Esophagus squamous epithelium (tissue), 5 donors: ENCODE results near the gene RBX1. TPM values are rescaled to one million over a fixed set of nuclear protein-coding genes. Genes with fewer than 3 reads are reported as not detected.

Experiments used
- DNase-seq: peaks from one replicate; lab custom pipeline; 2025; lab: John Stamatoyannopoulos, UW
- H3K27ac ChIP-seq, 4 donors: fragments of 200-600 bp; sonication (generic); one replicate each; pipeline ENCODE4 v1.5.1; 2016 to 2019; ENCODE audit warnings: mild to moderate bottlenecking in 1 of 4
- H3K27me3 ChIP-seq, 4 donors: fragments of 200-600 bp; sonication (generic); 1 replicate in 3 of 4; 2 replicates in 1 of 4; pipeline versions ENCODE4 v1.5.1 to v1.6.0; 2017 to 2021; ENCODE audit warnings: antibody characterized with exemption in 1 of 4
- H3K36me3 ChIP-seq, 3 donors: fragments of 200-600 bp; sonication (generic); one replicate each; pipeline ENCODE4 v1.5.1; 2016 to 2019
- H3K4me1 ChIP-seq, 3 donors: fragments of 200-600 bp; sonication (generic); one replicate each; pipeline ENCODE4 v1.5.1; 2017 to 2019
- H3K4me3 ChIP-seq, 4 donors: fragments of 200-600 bp; sonication (generic); 1 replicate in 3 of 4; 2 replicates in 1 of 4; pipeline ENCODE4 v1.5.1; 2016 to 2019; ENCODE audit warnings: mild to moderate bottlenecking in 2 of 4, moderate library complexity in 1 of 4
- H3K9me3 ChIP-seq, 3 donors: fragments of 200-600 bp; sonication (generic); one replicate each; pipeline ENCODE4 v1.5.1; 2016 to 2019
- CTCF ChIP-seq, 6 experiments: fragments of 450-650 bp in 4 of 6; fragments of 200-600 bp in 2 of 6; sonication (generic) in 2 of 6; IDR thresholded peaks; one replicate each; pipeline ENCODE4 v1.5.1; 2016 to 2019; ENCODE audit warnings: antibody characterized with exemption in 6 of 6, mild to moderate bottlenecking in 4 of 6, moderate library complexity in 4 of 6
- POLR2A ChIP-seq, 4 donors: fragments of 450-650 bp; IDR thresholded peaks; one replicate each; pipeline ENCODE4 v1.6.1; 2017; ENCODE audit warnings: antibody characterized with exemption in 4 of 4, mild to moderate bottlenecking in 4 of 4, moderate library complexity in 3 of 4
- WGBS, 2 donors: methylation state at CpG; one replicate each; pipeline ENCODE4 v1.1.5; 2018; 5-methylcytosine and 5-hydroxymethylcytosine counted together
- intact Hi-C: fragments of 100-400 bp; cut with DNase I; formaldehyde crosslinking; loops from one replicate; pipeline ENCODE4 v1.15.0; 2022
- total RNA-seq, 4 donors: library from RNA; depleted of rRNA; stranded (reverse); fragments of >200 nt; gene quantifications; one replicate each; pipeline ENCODE4 v1.1.0, GENCODE V29; 2016
- donor health status: DM: yes; HTN: yes; CAD: no.

RBX1 gene
- total RNA-seq, 4 donors from 2014 or later = 32.7 to 64.0 (median 52.4) TPM

GRCh38 chr22:40957601-40958000, 6.4 kb downstream of the RBX1 start:
- Histone ChIP-seq H3K4me1 (peaks cover 7 to 30% (median 7%) of the 10 kb centered on the region in 3 donors), H3K9me3 (no peaks in the 10 kb centered on the region), H3K27me3 (no peaks in the 10 kb centered on the region), H3K36me3 (peaks cover 4 to 94% (median 15%) of the 10 kb centered on the region in 3 donors), H3K4me3 (no peak overlapping the region), H3K27ac (no peak overlapping the region)
- TF ChIP-seq CTCF (IDR thresholded peaks at IDR 0.05) (no peak), POLR2A (IDR thresholded peaks at IDR 0.05) (no peak)
- WGBS, 2 donors = 90 to 93% methylated on average over 6 to 7 of the region's 7 CpGs
- DNase-seq = no peak
- intact Hi-C loops = no loop called here

DNA sequence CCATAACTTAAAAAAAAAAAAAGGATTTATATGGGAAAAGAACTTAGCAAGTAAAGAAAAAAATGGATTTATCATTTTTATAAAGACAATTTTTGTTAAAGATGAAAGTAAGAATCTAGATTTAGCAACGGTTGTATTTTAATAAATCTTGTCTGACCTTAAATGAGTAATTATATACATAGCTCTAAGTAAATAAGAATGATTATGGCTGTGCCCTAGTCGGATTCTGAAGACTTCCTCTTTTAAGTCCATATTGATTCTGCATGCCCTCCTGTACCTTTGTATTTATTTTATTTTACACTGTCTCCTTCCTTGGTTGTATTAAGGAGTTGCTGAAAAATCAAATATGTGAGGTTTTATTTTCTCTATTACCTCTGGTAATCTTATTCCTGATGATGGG, 7.1 kb downstream of the RBX1 start:
- Histone ChIP-seq H3K4me3 (no peak overlapping the region), H3K27me3 (no peaks in the 10 kb centered on the region), H3K27ac (no peak overlapping the region), H3K4me1 (peaks cover under 1 to 23% (median 1%) of the 10 kb centered on the region in 3 donors), H3K36me3 (peaks cover 4 to 100% (median 15%) of the 10 kb centered on the region in 3 donors), H3K9me3 (no peaks in the 10 kb centered on the region)
- DNase-seq = no peak
- 58 to 68% methylated on average over 2 of the region's 2 CpGs for WGBS, 2 donors
- intact Hi-C loops = no loop called here
- TF ChIP-seq CTCF (IDR thresholded peaks at IDR 0.05) (no peak), POLR2A (IDR thresholded peaks at IDR 0.05) (no peak)

GRCh38 chr22:40960145-40960544, 9.0 kb downstream of the RBX1 start:
- no peaks in the 10 kb centered on the region for H3K9me3 ChIP-seq
- no peak for TF ChIP-seq POLR2A (IDR thresholded peaks at IDR 0.05)
- 76 to 83% methylated on average over 2 of the region's 2 CpGs for WGBS, 2 donors
- no peak overlapping the region for H3K27ac ChIP-seq
- no peaks in the 10 kb centered on the region for H3K27me3 ChIP-seq
- peaks cover 0 to 5% (median 0%) of the 10 kb centered on the region in 3 donors for H3K4me1 ChIP-seq
- peaks cover 4 to 100% (median 17%) of the 10 kb centered on the region in 3 donors for H3K36me3 ChIP-seq
- no peak overlapping the region for H3K4me3 ChIP-seq
- intact Hi-C loops = no loop called here
- DNase-seq = no peak

DNA sequence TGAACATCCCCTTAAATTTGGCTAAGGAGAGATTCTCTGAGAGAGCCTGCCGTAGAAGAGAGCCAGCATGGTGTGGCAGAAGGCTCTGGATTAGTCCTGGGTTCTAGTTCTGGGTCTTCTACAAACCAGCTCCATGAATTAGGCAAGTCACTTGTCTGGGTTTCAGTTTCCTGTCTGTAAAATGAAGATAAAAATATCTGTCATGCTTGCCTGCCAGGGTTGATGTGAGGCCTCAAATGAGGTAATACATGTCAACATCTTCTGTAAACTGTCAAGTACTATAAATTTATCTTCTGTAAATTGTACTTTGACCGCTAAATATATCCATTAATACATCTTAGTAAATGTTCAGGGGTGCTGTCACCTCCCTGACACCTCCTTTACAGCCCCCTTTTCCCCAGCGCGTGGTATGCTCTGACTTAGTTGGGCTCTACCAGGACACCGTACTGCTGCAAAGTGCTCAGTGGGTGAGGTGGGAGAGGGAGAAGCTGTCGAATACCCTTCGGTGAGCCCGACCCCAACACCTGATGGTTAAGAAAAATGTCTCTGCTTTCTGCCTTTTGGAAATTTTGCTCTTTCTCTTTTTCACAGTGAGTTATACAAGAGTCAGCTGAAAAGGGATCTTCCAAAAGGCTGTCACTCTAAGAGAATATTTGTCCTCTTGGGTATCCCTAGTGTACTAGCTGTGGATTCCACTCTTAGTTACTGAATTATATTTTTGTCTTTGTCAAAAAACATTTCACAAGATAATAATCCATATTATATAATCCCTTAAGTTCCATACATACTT, 15.0 kb downstream of the RBX1 start:
- Histone ChIP-seq H3K36me3 (peaks cover 0 to 100% (median 33%) of the 10 kb centered on the region in 3 donors), H3K27ac (peak overlapping the region in 1 of 4 donors; percentile 28), H3K9me3 (no peaks in the 10 kb centered on the region), H3K27me3 (no peaks in the 10 kb centered on the region), H3K4me3 (no peak overlapping the region), H3K4me1 (no peaks in the 10 kb centered on the region)
- TF ChIP-seq POLR2A (IDR thresholded peaks at IDR 0.05) (no peak), CTCF (IDR thresholded peaks at IDR 0.05) (no peak)
- 84 to 90% methylated on average over 8 of the region's 8 CpGs for WGBS, 2 donors
- intact Hi-C loops = no loop called here
- no peak for DNase-seq

DNA sequence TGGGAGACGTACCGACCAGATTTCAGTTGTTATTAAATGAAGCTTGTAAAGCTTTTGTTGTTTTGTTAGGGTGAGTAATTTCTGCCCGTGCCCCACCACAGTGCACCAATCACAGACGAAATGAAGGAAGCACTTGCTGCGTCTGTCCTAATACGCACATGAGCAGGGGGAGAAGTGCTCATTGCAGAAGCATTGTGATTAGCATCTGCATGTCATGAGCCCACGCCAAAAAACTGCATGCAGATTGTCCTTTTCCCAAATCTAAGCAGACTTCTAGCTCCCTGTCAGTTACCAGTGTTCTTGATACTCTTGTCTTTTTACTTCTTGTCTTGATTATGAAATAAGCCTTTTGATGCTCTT, 15.5 kb downstream of the RBX1 start:
- H3K27ac ChIP-seq = no peak overlapping the region
- TF ChIP-seq CTCF (IDR thresholded peaks at IDR 0.05) (no peak), POLR2A (IDR thresholded peaks at IDR 0.05) (no peak)
- no peaks in the 10 kb centered on the region for H3K27me3 ChIP-seq
- no peak for DNase-seq
- peaks cover 0 to 99% (median 33%) of the 10 kb centered on the region in 3 donors for H3K36me3 ChIP-seq
- intact Hi-C loops = no loop called here
- H3K4me1 ChIP-seq = no peaks in the 10 kb centered on the region
- 66 to 71% methylated on average over 7 of the region's 7 CpGs for WGBS, 2 donors
- no peak overlapping the region for H3K4me3 ChIP-seq
- no peaks in the 10 kb centered on the region for H3K9me3 ChIP-seq
